ENCODE results near the gene ASNS.

ASNS gene

GRCh38 chr7:97865104-97865503 is 7.1 kb downstream of the ASNS start:
- H3K4me1 ChIP-seq (ENCODE audit: control insufficient read depth, low read depth, low read length): no peaks in the 10 kb centered on the region
- H3K9ac ChIP-seq (ENCODE audit: low read length): no peak overlapping the region
- no peak overlapping the region for H2BK15ac ChIP-seq (replicated peaks; ENCODE audit: low read depth)
- H3K36me3 ChIP-seq (ENCODE audit: control insufficient read depth, insufficient read depth, low read length): peaks cover 2% of the 10 kb centered on the region
- no peak overlapping the region for H3K18ac ChIP-seq (ENCODE audit: low read length)
- no peak overlapping the region for H3K27ac ChIP-seq (ENCODE audit: low read depth, low read length)
- H2BK5ac ChIP-seq (ENCODE audit: low read length): no peak overlapping the region
- H3K79me1 ChIP-seq (ENCODE audit: low read length): peaks cover 5% of the 10 kb centered on the region
- no peak overlapping the region for H3K56ac ChIP-seq (ENCODE audit: low read length)
- H4K8ac ChIP-seq (ENCODE audit: low read depth, low read length): no peak overlapping the region
- H3K4ac ChIP-seq (ENCODE audit: low read depth, low read length): no peak overlapping the region
- no peak for DNase-seq
- H3K23ac ChIP-seq (ENCODE audit: low read length): no peak overlapping the region
- no CpG with 5 or more reads among the region's 3 CpGs for WGBS (ENCODE audit: extremely low coverage, insufficient coverage, low lambda C conversion rate)
- no peak overlapping the region for H2AK5ac ChIP-seq (ENCODE audit: low read length)
- H3K4me2 ChIP-seq (ENCODE audit: low read length): no peak overlapping the region
- H3K27me3 ChIP-seq (ENCODE audit: insufficient read depth, low read length, poor library complexity): no peaks in the 10 kb centered on the region
- H2BK120ac ChIP-seq (ENCODE audit: low read depth, low read length): no peak overlapping the region
- peaks cover 6% of the 10 kb centered on the region for H3K79me2 ChIP-seq (ENCODE audit: control insufficient read depth, insufficient read depth, low read length)
- no peak overlapping the region for H3K4me3 ChIP-seq (ENCODE audit: low read length)
- H4K5ac ChIP-seq (ENCODE audit: low read length): no peak overlapping the region

DNA sequence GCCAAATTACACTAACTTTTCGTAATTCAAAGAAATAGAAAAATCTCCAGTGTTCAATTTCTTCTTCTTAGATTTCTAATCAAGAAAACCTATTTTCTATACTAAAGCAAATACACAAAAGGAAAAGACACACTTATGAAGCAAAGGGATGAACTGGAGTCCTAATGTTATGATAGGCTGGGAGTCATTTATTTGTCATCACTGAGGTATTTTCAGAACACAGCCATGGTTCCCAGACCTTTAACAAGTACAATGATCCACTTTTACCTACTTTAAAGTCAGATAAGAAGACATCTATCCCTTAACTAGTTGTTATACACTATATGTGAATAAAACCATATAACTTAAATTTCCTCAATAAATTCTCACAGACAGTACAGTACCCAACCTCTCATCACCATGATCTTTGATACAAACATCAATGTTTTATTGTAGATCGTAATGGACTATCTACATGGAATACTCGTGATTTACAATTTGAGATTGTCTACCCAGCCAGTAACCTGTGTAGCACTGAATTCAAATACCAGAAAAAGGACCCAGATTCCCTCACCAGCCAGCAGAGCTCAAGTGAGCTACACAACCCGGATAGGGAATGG is 12.5 kb downstream of the ASNS start:
- no peak overlapping the region for H3K9ac ChIP-seq (ENCODE audit: low read length)

DNA sequence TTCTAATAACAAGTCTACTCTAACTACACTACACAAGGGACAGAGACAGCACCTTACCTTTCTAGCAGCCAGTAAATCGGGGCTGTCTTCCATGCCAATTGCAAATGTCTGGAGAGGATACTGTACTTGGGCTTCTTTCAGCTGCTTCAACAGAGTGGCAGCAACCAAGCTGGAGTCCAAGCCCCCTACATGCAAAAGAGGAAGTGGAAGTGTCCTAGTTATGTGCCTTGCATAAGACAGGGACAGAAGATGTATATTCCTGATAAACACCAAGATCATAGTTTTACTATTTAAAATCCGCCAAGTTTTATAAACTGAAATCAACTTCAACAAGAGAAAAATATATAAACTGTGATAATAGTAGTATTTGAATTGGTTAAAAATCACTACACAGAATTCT is 14.0 kb downstream of the ASNS start:
- Histone ChIP-seq H2BK15ac (replicated peaks; ENCODE audit: low read depth) (no peak overlapping the region), H3K23ac (ENCODE audit: low read length) (no peak overlapping the region), H3K79me2 (ENCODE audit: control insufficient read depth, insufficient read depth, low read length) (no peaks in the 10 kb centered on the region), H3K27ac (ENCODE audit: low read depth, low read length) (no peak overlapping the region), H3K56ac (ENCODE audit: low read length) (no peak overlapping the region), H3K4me2 (ENCODE audit: low read length) (no peak overlapping the region), H3K4me1 (ENCODE audit: control insufficient read depth, low read depth, low read length) (no peaks in the 10 kb centered on the region), H3K9ac (ENCODE audit: low read length) (no peak overlapping the region), H4K5ac (ENCODE audit: low read length) (no peak overlapping the region), H3K27me3 (ENCODE audit: insufficient read depth, low read length, poor library complexity) (no peaks in the 10 kb centered on the region), H3K4me3 (ENCODE audit: low read length) (no peak overlapping the region), H3K18ac (ENCODE audit: low read length) (no peak overlapping the region), H2BK5ac (ENCODE audit: low read length) (no peak overlapping the region), H4K8ac (ENCODE audit: low read depth, low read length) (no peak overlapping the region), H3K4ac (ENCODE audit: low read depth, low read length) (no peak overlapping the region), H3K36me3 (ENCODE audit: control insufficient read depth, insufficient read depth, low read length) (peaks cover 4% of the 10 kb centered on the region), H2BK120ac (ENCODE audit: low read depth, low read length) (no peak overlapping the region), H3K79me1 (ENCODE audit: low read length) (peaks cover 1% of the 10 kb centered on the region), H2AK5ac (ENCODE audit: low read length) (no peak overlapping the region)
- DNase-seq: no peak
- WGBS (ENCODE audit: extremely low coverage, insufficient coverage, low lambda C conversion rate): no CpG with 5 or more reads among the region's 2 CpGs

More for the DNA sequence above, 12.5 kb downstream of the ASNS start:
- Histone ChIP-seq H3K4me3 (ENCODE audit: low read length) (no peak overlapping the region), H3K27me3 (ENCODE audit: insufficient read depth, low read length, poor library complexity) (no peaks in the 10 kb centered on the region), H2BK15ac (replicated peaks; ENCODE audit: low read depth) (no peak overlapping the region), H3K4me2 (ENCODE audit: low read length) (no peak overlapping the region), H4K8ac (ENCODE audit: low read depth, low read length) (no peak overlapping the region), H2AK5ac (ENCODE audit: low read length) (no peak overlapping the region), H3K56ac (ENCODE audit: low read length) (no peak overlapping the region), H3K79me1 (ENCODE audit: low read length) (peaks cover 2% of the 10 kb centered on the region), H3K79me2 (ENCODE audit: control insufficient read depth, insufficient read depth, low read length) (no peaks in the 10 kb centered on the region), H3K18ac (ENCODE audit: low read length) (no peak overlapping the region), H4K5ac (ENCODE audit: low read length) (no peak overlapping the region), H3K4me1 (ENCODE audit: control insufficient read depth, low read depth, low read length) (no peaks in the 10 kb centered on the region), H3K27ac (ENCODE audit: low read depth, low read length) (no peak overlapping the region), H2BK120ac (ENCODE audit: low read depth, low read length) (no peak overlapping the region), H2BK5ac (ENCODE audit: low read length) (no peak overlapping the region), H3K23ac (ENCODE audit: low read length) (no peak overlapping the region), H3K4ac (ENCODE audit: low read depth, low read length) (no peak overlapping the region), H3K36me3 (ENCODE audit: control insufficient read depth, insufficient read depth, low read length) (peaks cover 4% of the 10 kb centered on the region)
- DNase-seq: no peak
- no CpG with 5 or more reads among the region's 4 CpGs for WGBS (ENCODE audit: extremely low coverage, insufficient coverage, low lambda C conversion rate)

- no peak overlapping the region for H3K18ac ChIP-seq (ENCODE audit: low read length)
- no peak overlapping the region for H4K8ac ChIP-seq (ENCODE audit: low read depth, low read length)
- no peak for DNase-seq
- H2BK5ac ChIP-seq (ENCODE audit: low read length): no peak overlapping the region
- no peak overlapping the region for H3K4me3 ChIP-seq (ENCODE audit: low read length)
- H4K5ac ChIP-seq (ENCODE audit: low read length): no peak overlapping the region
- no peak overlapping the region for H3K4me2 ChIP-seq (ENCODE audit: low read length)
- no peak overlapping the region for H2AK5ac ChIP-seq (ENCODE audit: low read length)
- H2BK120ac ChIP-seq (ENCODE audit: low read depth, low read length): no peak overlapping the region
- no peak overlapping the region for H3K23ac ChIP-seq (ENCODE audit: low read length)
- H3K9ac ChIP-seq (ENCODE audit: low read length): no peak overlapping the region
- no peaks in the 10 kb centered on the region for H3K79me2 ChIP-seq (ENCODE audit: control insufficient read depth, insufficient read depth, low read length)
- no CpG with 5 or more reads among the region's 5 CpGs for WGBS (ENCODE audit: extremely low coverage, insufficient coverage, low lambda C conversion rate)
- peaks cover 4% of the 10 kb centered on the region for H3K36me3 ChIP-seq (ENCODE audit: control insufficient read depth, insufficient read depth, low read length)
- H3K27ac ChIP-seq (ENCODE audit: low read depth, low read length): no peak overlapping the region
- no peak overlapping the region for H2BK15ac ChIP-seq (replicated peaks; ENCODE audit: low read depth)
- H3K79me1 ChIP-seq (ENCODE audit: low read length): no peaks in the 10 kb centered on the region
- no peaks in the 10 kb centered on the region for H3K4me1 ChIP-seq (ENCODE audit: control insufficient read depth, low read depth, low read length)
- no peak overlapping the region for H3K56ac ChIP-seq (ENCODE audit: low read length)
- H3K4ac ChIP-seq (ENCODE audit: low read depth, low read length): no peak overlapping the region
- no peaks in the 10 kb centered on the region for H3K27me3 ChIP-seq (ENCODE audit: insufficient read depth, low read length, poor library complexity)
These were observed 14.7 kb downstream of the ASNS start for GRCh38 chr7:97857544-97857943.

DNA sequence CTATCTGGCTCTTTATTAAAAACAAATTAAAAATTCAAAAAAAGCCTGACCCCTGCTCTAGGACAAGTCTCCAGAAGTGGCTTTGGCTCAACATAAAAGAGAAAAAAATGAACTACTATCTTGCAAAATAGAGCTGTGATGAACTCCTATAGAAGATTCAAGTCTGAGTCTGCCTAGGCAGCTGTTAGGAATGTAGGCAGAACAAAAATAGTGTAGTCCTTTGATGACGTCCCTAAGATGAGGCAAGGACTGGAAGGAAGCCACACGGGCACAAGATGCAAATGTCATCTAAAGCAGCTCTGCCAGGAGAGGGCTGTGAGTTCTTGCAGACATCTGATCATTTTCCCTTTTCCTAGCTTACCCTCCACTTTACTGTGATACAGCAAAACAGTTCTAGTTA is 20.5 kb downstream of the ASNS start:
- WGBS (ENCODE audit: extremely low coverage, insufficient coverage, low lambda C conversion rate): no CpG with 5 or more reads among the region's 2 CpGs
- Histone ChIP-seq H3K4ac (ENCODE audit: low read depth, low read length) (no peak overlapping the region), H3K9ac (ENCODE audit: low read length) (no peak overlapping the region), H3K56ac (ENCODE audit: low read length) (no peak overlapping the region), H3K27me3 (ENCODE audit: insufficient read depth, low read length, poor library complexity) (no peaks in the 10 kb centered on the region), H2AK5ac (ENCODE audit: low read length) (no peak overlapping the region), H4K8ac (ENCODE audit: low read depth, low read length) (no peak overlapping the region), H3K4me3 (ENCODE audit: low read length) (no peak overlapping the region), H3K79me1 (ENCODE audit: low read length) (no peaks in the 10 kb centered on the region), H3K4me2 (ENCODE audit: low read length) (no peak overlapping the region), H3K4me1 (ENCODE audit: control insufficient read depth, low read depth, low read length) (no peaks in the 10 kb centered on the region), H3K23ac (ENCODE audit: low read length) (no peak overlapping the region), H3K18ac (ENCODE audit: low read length) (no peak overlapping the region), H2BK120ac (ENCODE audit: low read depth, low read length) (no peak overlapping the region), H2BK15ac (replicated peaks; ENCODE audit: low read depth) (no peak overlapping the region), H3K27ac (ENCODE audit: low read depth, low read length) (no peak overlapping the region), H2BK5ac (ENCODE audit: low read length) (no peak overlapping the region), H3K36me3 (ENCODE audit: control insufficient read depth, insufficient read depth, low read length) (peaks cover 3% of the 10 kb centered on the region), H4K5ac (ENCODE audit: low read length) (no peak overlapping the region), H3K79me2 (ENCODE audit: control insufficient read depth, insufficient read depth, low read length) (no peaks in the 10 kb centered on the region)
- no peak for DNase-seq

Measured in mesendoderm (in vitro differentiated cells).